ENCODE data around the gene CCDC102A.
A peak's percentile ranks its signal among the peaks of the same experiment; 100 is the strongest.

CCDC102A gene

DNA sequence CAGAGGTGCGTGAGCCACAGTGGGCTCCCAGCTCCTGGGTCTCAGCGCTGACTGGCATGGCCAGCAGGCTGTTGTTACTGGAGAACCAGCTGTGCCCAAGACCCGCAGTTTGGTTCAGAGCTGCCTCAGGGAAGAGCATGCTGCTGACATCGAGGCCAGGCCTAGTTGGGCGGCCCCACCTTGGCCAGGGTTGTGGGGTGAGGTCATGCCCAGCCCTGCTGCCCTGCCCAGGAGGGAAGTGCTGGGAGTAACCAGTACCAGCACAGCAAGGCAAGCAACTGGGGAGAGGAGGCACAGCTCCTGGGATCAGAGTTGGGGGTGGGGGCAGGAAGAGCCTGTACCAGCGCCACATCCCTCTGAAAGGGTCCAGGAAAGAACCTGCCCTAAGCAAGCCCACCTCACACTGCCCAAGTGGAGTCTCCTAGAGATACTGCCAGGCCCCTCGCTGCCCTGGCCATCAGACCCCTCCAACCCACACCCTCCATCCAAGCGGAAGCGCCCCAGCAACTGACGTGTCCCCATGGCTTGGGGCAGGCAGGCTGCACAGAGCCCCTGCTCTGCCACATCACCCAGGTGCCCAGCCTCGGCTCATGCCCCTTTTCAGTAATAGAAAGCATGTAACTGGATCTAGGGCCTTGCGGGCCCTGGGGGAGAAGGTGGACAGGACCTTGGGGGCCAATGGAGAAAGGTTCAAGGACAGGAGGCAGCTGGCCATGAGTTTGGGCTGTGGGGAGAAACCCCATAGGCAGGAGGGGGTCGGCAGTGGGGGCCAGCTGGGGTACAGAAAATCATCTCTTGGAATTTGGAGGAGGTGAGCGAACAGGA, 51.1 kb downstream of the CCDC102A start:
- H3K4me3 ChIP-seq (ENCODE audit: low read length) = peak overlapping the region; percentile 82
- TF ChIP-seq, protein P1, sequence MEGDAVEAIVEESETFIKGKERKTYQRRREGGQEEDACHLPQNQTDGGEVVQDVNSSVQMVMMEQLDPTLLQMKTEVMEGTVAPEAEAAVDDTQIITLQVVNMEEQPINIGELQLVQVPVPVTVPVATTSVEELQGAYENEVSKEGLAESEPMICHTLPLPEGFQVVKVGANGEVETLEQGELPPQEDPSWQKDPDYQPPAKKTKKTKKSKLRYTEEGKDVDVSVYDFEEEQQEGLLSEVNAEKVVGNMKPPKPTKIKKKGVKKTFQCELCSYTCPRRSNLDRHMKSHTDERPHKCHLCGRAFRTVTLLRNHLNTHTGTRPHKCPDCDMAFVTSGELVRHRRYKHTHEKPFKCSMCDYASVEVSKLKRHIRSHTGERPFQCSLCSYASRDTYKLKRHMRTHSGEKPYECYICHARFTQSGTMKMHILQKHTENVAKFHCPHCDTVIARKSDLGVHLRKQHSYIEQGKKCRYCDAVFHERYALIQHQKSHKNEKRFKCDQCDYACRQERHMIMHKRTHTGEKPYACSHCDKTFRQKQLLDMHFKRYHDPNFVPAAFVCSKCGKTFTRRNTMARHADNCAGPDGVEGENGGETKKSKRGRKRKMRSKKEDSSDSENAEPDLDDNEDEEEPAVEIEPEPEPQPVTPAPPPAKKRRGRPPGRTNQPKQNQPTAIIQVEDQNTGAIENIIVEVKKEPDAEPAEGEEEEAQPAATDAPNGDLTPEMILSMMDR (conservative IDR thresholded peaks at IDR 0.05; ENCODE audit: low read depth, low read length) = no peak
- no peak for DNase-seq (ENCODE audit: low read depth)

DNA sequence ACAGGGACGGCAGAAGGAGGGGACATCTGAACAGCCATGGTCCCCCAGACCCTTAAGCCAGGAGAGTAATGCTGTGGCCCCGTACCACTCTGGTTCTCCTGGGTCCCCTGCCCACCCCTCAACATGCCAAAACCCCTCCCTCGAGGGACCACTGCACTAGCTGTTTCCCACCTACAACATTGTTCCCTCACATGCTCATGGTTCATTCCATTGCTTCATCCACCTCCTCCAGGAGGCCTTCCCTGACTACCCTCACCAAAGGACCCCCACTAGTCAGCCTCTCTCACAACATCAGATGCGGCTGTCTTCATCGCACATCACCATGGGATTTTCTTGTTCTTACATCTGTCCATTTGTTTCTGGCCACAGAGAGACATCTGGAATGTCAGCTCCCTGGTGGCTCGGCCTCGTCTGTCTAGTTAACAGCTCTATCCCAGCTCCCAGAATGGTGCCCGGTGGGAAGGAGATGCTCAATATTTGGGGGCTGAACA, 51.8 kb downstream of the CCDC102A start:
- TF ChIP-seq, protein P1 (conservative IDR thresholded peaks at IDR 0.05; ENCODE audit: low read depth, low read length) = no peak
- no peak overlapping the region for H3K4me3 ChIP-seq (ENCODE audit: low read length)

DNA sequence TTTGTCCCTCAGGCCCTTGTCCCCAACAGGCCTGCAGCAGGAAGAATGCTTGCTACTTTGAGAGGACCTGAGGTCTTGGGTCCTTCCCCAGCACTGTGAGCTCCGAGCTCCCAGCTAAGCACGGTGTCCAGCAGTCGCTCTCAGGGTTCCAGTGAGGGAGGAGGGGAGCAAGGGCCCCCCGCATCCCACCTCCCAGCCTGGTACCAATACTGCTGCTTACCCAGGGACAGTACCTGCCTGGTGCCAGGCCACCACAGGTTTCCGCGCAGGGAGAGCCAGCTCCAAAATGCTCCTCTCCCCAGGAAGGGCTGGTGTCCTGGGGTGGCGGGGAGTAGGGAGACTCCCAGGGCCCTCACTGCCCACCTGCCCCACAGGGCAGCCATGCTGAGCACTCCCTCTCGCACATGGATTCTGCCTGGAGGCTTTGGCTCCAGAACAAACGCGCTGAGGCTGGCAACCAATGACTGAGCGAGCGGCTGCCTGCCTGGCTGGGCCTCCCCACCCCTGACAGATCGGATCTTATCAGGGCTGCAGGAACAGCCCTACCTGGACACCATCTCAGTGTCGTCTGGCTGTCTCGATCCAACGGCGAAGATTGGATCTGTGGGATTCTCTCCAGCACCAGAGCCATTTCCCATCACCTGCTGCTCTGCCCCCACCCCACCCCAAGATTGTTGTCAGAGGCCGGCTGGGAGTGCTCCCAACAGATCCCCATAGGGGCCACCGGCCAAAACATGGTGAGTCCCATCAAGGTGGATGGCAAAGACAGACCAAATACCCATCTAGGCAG, 52.5 kb downstream of the CCDC102A start:
- DNase-seq (ENCODE audit: low read depth) = no peak
- TF ChIP-seq, protein P1 (conservative IDR thresholded peaks at IDR 0.05; ENCODE audit: low read depth, low read length) = no peak
- no peak overlapping the region for H3K4me3 ChIP-seq (ENCODE audit: low read length)

More for the DNA sequence above, 51.8 kb downstream of the CCDC102A start:
- DNase-seq (ENCODE audit: low read depth) = no peak

DNA sequence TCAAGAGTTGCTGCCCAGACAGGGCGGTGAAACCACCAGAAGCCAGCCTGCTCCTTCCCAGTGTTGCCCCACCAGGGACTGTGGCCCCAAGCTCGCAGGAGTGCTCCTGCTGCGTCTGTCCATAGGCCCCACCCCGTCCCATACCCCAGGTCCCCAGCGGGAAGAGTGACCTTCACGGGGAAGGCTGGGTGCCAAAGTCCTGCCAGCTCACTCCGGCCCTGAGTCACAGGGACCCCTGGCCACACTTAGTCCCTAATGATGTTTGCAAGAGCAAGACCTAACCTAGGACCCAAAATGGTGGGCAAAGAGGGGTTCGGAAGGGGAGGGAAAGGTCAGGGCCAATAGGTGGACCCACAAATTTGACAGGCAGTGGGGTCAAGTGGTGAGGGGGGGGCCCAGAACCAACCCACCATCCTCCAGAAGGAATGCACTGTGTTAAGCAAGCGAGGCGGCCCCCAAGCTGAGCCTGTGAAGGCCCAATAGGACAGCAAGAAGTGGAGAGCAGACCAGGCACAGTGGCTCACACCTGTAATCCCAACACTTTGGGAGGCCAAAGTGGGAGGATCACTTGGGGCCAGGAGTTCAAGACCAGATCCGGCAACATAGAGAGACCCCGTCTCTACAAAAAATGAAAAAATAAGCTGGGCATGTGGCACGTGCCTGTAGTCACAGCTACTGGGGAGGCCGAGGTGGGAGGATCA, 53.4 kb downstream of the CCDC102A start:
- DNase-seq (ENCODE audit: low read depth) = no peak
- TF ChIP-seq, protein P1 (conservative IDR thresholded peaks at IDR 0.05; ENCODE audit: low read depth, low read length) = no peak

DNA sequence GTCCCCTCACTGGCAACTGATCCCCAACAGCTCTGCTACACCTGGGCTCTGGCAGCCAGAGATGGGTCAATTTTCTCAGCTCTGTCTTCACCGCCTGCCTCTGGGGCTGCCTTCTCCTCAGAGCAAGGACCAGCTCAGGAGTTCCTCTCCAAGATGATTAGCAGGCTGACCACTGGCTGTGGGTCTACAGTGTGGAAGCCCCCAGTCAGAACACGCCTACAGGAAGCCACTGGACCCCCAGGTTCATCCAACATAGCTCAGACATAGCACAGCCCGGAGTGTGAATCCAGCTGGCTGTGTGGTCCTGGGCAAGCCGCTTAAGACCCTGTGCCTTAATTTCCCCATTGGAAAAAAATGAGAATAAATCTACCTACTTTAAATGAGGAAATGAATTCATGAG, 55.0 kb downstream of the CCDC102A start:
- no peak overlapping the region for H3K4me3 ChIP-seq (ENCODE audit: low read length)
- DNase-seq (ENCODE audit: low read depth) = no peak
- TF ChIP-seq, protein P1 (conservative IDR thresholded peaks at IDR 0.05; ENCODE audit: low read depth, low read length) = no peak

More for the DNA sequence above, 53.4 kb downstream of the CCDC102A start:
- no peak overlapping the region for H3K4me3 ChIP-seq (ENCODE audit: low read length)

DNA sequence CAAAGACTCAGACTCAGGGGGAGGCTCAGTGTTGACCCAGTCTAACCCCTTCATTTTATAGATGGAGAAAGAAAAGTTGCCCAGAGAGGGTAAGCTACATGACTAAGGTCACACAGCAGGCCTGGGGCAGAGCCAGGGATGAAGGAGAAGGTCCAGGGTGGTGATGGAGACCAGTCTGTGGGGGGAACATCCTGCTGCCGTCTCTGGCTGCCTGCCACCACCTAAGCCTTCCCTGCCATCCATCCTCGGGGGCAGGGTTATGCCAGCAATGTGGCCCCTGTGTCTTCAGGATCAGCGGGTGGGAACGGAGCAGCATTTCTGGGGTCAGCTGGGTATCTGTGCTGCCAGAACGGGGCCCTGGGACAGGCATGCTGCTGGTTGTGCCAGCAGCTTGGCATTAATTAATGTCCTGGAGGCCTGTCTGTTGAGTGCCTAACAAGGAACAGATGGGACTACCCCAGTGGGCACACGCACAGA, 55.6 kb downstream of the CCDC102A start:
- TF ChIP-seq, protein P1 (conservative IDR thresholded peaks at IDR 0.05; ENCODE audit: low read depth, low read length) = no peak
- H3K4me3 ChIP-seq (ENCODE audit: low read length) = no peak overlapping the region
- no peak for DNase-seq (ENCODE audit: low read depth)
